Thyroid gland (tissue), 4 donors: ENCODE data around the gene SIRPA. TPM values are rescaled to one million over a fixed set of nuclear protein-coding genes. Genes with fewer than 3 reads are reported as not detected.
A peak's percentile ranks its signal among the peaks of the same experiment; 100 is the strongest.

ENCODE experiments used
- DNase-seq, 2 donors: peaks; one replicate each; pipeline ENCODE4 v3.0.0-alpha.2; 2019
- H3K27ac ChIP-seq, 3 donors: fragments of 200-600 bp; sonication (generic); 1 replicate in 2 of 3; 2 replicates in 1 of 3; pipeline ENCODE4 v1.5.1; 2016 to 2019; ENCODE audit warnings: mild to moderate bottlenecking in 1 of 3, moderate library complexity in 1 of 3
- H3K27me3 ChIP-seq: fragments of 200-600 bp; sonication (generic); one replicate; pipeline ENCODE4 v1.5.1; 2019
- H3K36me3 ChIP-seq, 2 donors: fragments of 200-600 bp; sonication (generic); one replicate each; pipeline ENCODE4 v1.5.1; 2016 to 2019
- H3K4me1 ChIP-seq, 2 donors: fragments of 200-600 bp; sonication (generic); one replicate each; pipeline ENCODE4 v1.5.1; 2017 to 2019
- H3K4me3 ChIP-seq, 3 donors: fragments of 200-600 bp; sonication (generic); replicated peaks in 1 of 3; 1 replicate in 2 of 3; 2 replicates in 1 of 3; pipeline ENCODE4 v1.5.1; 2016; ENCODE audit warnings: mild to moderate bottlenecking in 1 of 3
- H3K9me3 ChIP-seq: fragments of 200-600 bp; sonication (generic); one replicate; pipeline ENCODE4 v1.5.1; 2017
- POLR2A ChIP-seq, 2 donors: fragments of 450-650 bp; IDR thresholded peaks; one replicate each; pipeline ENCODE4 v1.6.1; 2017; ENCODE audit warnings: antibody characterized with exemption in 2 of 2, mild to moderate bottlenecking in 2 of 2, moderate library complexity in 1 of 2
- WGBS, 2 donors: methylation state at CpG; one replicate each; pipeline ENCODE4 v1.1.5; 2017; 5-methylcytosine and 5-hydroxymethylcytosine counted together
- intact Hi-C: fragments of 100-400 bp; cut with DNase I; formaldehyde crosslinking; loops from one replicate; pipeline ENCODE4 v1.15.1; 2023
- total RNA-seq, 4 donors: library from RNA; depleted of rRNA; stranded (reverse); fragments of >200 nt; gene quantifications; one replicate each; pipeline ENCODE4 v1.2.3, GENCODE V29; 2016
- TF ChIP-seq, protein P1 (sequence below), 6 experiments: fragments of 200-600 bp in 3 of 6; fragments of 450-650 bp in 3 of 6; sonication (generic) in 3 of 6; IDR thresholded peaks; one replicate each; pipeline ENCODE4 v1.5.1; 2016 to 2019; ENCODE audit warnings: antibody characterized with exemption in 6 of 6, mild to moderate bottlenecking in 2 of 6, inconsistent platforms in 1 of 6, moderate library complexity in 1 of 6

Gene SIRPA
- total RNA-seq, 4 donors from 2014 or later: 14.1 to 35.1 (median 25.4) TPM

DNA sequence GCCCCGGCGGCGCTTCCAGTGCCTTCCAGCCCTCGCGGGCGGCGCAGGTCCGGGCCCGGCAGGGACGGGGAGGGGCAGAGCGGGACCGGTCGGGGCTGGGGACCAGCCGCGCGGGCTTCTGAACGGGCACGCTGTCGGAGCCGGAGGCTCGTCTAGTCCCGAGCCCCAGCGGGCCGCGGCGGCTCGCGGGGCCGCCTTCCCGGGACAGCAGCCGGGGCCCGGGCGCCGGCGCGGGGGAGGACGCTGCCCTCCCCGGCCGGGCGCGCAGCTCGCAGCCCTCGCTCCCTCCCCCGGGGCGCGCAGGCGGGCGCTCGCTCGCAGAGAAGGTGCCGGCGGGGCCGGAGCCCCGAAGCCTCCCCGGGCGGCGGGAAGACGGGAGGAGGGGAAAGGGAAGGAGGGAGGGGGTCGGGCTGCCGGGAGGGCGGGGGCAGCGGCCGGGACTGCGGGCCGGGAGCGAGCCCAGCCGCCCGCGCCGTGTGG lies 696 bp upstream of the SIRPA start:
- Histone ChIP-seq H3K36me3 (no peaks in the 10 kb centered on the region), H3K27ac (peak overlapping the region; percentile 41 to 73 (median 67)), H3K4me3 (peak overlapping the region in 1 of 3 donors; percentile 72), H3K4me1 (peaks cover 11% of the 10 kb centered on the region in 2 donors), H3K9me3 (no peaks in the 10 kb centered on the region), H3K27me3 (no peaks in the 10 kb centered on the region)
- 10% methylated on average over 2 of the region's 70 CpGs; no CpG with 5 or more reads in 1 of the 2 donors for WGBS, 2 donors
- peak in 1 of 2 donors; percentile 4 for TF ChIP-seq POLR2A (IDR thresholded peaks at IDR 0.05)
- TF ChIP-seq, protein P1, sequence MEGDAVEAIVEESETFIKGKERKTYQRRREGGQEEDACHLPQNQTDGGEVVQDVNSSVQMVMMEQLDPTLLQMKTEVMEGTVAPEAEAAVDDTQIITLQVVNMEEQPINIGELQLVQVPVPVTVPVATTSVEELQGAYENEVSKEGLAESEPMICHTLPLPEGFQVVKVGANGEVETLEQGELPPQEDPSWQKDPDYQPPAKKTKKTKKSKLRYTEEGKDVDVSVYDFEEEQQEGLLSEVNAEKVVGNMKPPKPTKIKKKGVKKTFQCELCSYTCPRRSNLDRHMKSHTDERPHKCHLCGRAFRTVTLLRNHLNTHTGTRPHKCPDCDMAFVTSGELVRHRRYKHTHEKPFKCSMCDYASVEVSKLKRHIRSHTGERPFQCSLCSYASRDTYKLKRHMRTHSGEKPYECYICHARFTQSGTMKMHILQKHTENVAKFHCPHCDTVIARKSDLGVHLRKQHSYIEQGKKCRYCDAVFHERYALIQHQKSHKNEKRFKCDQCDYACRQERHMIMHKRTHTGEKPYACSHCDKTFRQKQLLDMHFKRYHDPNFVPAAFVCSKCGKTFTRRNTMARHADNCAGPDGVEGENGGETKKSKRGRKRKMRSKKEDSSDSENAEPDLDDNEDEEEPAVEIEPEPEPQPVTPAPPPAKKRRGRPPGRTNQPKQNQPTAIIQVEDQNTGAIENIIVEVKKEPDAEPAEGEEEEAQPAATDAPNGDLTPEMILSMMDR (IDR thresholded peaks at IDR 0.05): no peak
- intact Hi-C loops: no loop called here
- peak; percentile 59 to 64 for DNase-seq

DNA sequence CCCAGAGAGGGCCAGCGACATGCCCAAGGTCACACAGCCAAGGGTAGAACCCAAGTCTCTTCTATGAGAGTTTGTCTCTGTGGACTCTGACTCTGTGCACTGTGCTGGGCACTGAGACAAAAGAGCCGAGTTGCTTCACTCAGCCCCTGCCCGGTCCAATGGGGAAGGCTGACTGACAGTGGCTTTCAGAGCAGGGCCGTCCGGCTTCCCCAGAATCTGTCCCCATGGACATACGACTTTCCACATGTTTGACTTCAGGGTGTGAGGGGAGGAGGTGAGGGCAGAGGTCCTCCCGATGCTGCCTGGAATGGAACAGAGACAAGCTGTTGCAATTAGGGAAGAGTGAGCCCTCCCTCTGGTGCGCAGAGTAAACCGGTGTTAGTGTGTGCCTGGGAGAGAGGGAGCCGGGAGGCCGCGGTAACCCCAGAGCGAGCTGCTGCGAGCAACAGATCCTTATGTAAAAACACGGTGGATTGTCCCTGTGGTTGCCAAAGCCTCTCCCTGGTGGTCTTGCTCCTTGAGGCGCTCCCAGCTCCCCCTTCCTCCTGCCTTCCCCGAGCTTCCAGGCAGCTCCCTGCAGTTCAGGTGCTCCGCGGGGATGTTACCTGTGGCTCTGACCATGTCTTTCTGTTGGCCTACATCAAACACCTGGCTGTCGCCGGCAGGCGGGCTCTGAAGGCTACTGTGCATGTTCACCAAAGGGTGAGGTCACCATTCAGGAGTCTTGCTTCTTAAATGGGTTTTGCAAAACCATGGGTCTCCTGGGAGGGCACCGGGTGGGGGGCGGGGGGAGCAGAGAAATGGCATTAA lies 672 bp downstream of the SIRPA start:
- no peaks in the 10 kb centered on the region for H3K9me3 ChIP-seq
- no peaks in the 10 kb centered on the region for H3K36me3 ChIP-seq
- H3K27me3 ChIP-seq: no peaks in the 10 kb centered on the region
- H3K27ac ChIP-seq: peak overlapping the region; percentile 51 to 73 (median 67)
- WGBS, 2 donors: 37 to 41% methylated on average over 19 to 21 of the region's 24 CpGs
- peaks cover 11% of the 10 kb centered on the region in 2 donors for H3K4me1 ChIP-seq
- peak overlapping the region in 2 of 3 donors; percentile 25 to 72 for H3K4me3 ChIP-seq
- intact Hi-C loops: no loop called here
- peak in 1 of 2 donors; percentile 13 for DNase-seq
- TF ChIP-seq POLR2A (IDR thresholded peaks at IDR 0.05): no peak
- TF ChIP-seq, protein P1 (IDR thresholded peaks at IDR 0.05): no peak

DNA sequence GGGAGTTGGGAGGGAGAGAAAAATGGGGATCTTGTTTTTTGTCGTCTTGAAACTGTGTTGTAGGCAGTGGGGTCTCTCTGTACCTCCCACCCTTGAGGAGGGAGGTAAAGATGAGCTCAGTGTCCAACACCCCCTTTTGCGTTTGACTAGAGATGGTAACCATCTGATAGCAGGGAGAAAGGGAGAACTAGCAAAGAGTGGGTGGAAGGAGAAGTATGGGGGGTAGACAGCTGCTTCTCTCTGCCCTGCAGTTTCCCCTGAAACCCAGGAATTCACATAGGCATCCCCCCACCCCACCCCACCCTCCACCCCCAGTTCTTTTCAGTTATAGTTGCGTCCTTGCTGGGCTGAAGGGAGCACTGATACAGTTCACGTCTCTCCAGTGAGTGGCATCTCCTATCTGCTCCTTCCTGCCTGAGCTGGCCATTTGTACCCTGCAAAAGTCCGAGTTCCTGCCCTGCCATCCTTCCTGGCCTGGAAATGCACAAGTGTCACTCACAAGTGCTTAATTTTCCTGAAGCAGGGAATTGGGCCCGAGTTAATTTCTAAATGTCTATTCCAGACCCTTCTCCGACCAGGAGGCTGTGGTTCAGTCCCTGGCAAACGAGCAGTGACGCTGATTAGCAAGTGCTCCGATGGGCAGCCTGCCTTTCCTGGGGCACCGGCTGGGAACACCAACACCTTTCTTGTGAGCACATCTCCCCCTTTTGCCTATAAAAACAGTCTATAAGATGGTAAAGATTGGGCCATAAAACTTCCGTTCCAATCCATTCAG lies 1.5 kb downstream of the SIRPA start:
- DNase-seq: no peak
- TF ChIP-seq, protein P1 (IDR thresholded peaks at IDR 0.05): no peak
- no peak for TF ChIP-seq POLR2A (IDR thresholded peaks at IDR 0.05)
- Histone ChIP-seq H3K4me1 (peaks cover 11% of the 10 kb centered on the region in 2 donors), H3K36me3 (no peaks in the 10 kb centered on the region), H3K27me3 (no peaks in the 10 kb centered on the region), H3K9me3 (no peaks in the 10 kb centered on the region), H3K27ac (peak overlapping the region in 1 of 3 donors; percentile 73), H3K4me3 (no peak overlapping the region)
- intact Hi-C loops: no loop called here
- 78 to 86% methylated on average over 12 of the region's 12 CpGs for WGBS, 2 donors

DNA sequence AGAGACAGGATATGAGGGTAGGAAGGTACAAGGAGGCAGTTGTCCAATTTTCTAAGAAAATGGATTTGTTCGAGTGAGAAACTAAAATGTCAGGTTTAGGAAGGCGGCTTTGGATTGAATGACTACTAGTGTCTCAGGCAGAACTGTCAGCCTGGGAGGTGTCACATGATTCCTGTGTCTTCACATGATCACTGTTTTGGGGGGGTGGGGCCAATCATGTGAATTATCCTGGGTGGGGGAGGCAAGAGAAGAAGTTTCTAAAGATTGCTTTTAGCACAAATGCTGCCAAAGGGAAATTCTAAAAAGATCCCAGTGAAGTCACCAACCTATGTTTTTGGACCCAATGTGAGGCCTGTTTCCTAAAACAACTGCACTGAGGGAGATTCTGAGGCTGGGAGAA lies 2.3 kb downstream of the SIRPA start:
- 84 to 90% methylated on average over 2 of the region's 2 CpGs for WGBS, 2 donors
- Histone ChIP-seq H3K9me3 (no peaks in the 10 kb centered on the region), H3K4me1 (peaks cover 11% of the 10 kb centered on the region in 2 donors), H3K27me3 (no peaks in the 10 kb centered on the region), H3K27ac (peak overlapping the region in 1 of 3 donors; percentile 46), H3K4me3 (no peak overlapping the region), H3K36me3 (no peaks in the 10 kb centered on the region)
- no peak for DNase-seq
- TF ChIP-seq, protein P1 (IDR thresholded peaks at IDR 0.05): no peak
- TF ChIP-seq POLR2A (IDR thresholded peaks at IDR 0.05): no peak
- intact Hi-C loops: no loop called here
